OCI-M1 (cell line): Measurements from ENCODE around the gene C11orf91.

Experiments used
- DNase-seq: peaks from one replicate; lab custom pipeline; 2025; lab: John Stamatoyannopoulos, UW

C11orf91 gene

DNA sequence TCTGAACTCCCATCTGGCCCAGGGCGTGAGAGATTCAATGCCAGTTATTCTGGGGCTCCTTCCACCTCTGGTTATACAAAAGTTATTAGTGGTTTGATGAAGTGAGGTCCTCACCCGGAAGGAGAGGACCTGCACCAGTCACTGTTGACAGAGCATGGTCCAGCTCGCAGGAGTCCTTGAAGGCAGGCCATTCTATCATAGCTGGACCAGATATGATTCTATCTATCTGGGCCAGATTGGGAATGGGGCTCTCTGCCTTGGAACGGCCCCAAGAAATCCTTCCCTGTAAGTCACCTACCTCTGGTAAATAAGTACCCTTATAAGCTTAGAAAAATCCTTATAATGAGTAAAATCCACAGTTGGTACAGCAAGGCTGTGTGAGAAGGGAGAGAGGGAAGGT, 50.7 kb downstream of the C11orf91 start:
- no peak for DNase-seq
